Neural cell (in vitro differentiated cells): ENCODE data around the gene SLC7A1. TPM values are rescaled to one million over a fixed set of nuclear protein-coding genes. Genes with fewer than 3 reads are reported as not detected.

Source experiments
- H2AFZ ChIP-seq: fragments of 200-600, 300-800 bp; sonication (generic), shearing (Covaris generic); 2 replicates; pipeline ENCODE4 v1.6.0; 2014; ENCODE audit warnings: low read depth, mild to moderate bottlenecking, antibody characterized with exemption, low read length, moderate library complexity
- H3F3A ChIP-seq: fragments of 200-600 bp; shearing (Covaris generic); 2 replicates; pipeline ENCODE4 v1.6.1; 2016; ENCODE audit warnings: mild to moderate bottlenecking, moderate library complexity, mixed read lengths, antibody characterized with exemption, low read length; ENCODE audit not compliant: insufficient read depth, poor library complexity, severe bottlenecking
- H3K27ac ChIP-seq: fragments of 200-600, 300-800 bp; sonication (generic), shearing (Covaris generic); 2 replicates; pipeline ENCODE4 v1.5.1; 2014; ENCODE audit warnings: mild to moderate bottlenecking, low read length, moderate library complexity
- H3K27me3 ChIP-seq: fragments of 300-800, 200-600 bp; sonication (generic), shearing (Covaris generic); 2 replicates; pipeline ENCODE4 v1.6.0; 2014; ENCODE audit warnings: mild to moderate bottlenecking, low read depth, low read length, moderate library complexity; ENCODE audit not compliant: insufficient read depth
- H3K36me3 ChIP-seq: fragments of 300-800, 200-600 bp; sonication (generic), shearing (Covaris generic); 2 replicates; pipeline ENCODE4 v1.5.1; 2014; ENCODE audit warnings: mild to moderate bottlenecking, antibody characterized with exemption, low read length, moderate library complexity; ENCODE audit not compliant: insufficient read depth
- H3K4me2 ChIP-seq: fragments of 300-800, 200-600 bp; sonication (generic), shearing (Covaris generic); 2 replicates; pipeline ENCODE4 v1.6.0; 2014; ENCODE audit warnings: mild to moderate bottlenecking, low read length
- H3K4me3 ChIP-seq: fragments of 300-800, 200-600 bp; sonication (generic), shearing (Covaris generic); 2 replicates; pipeline ENCODE4 v1.5.1; 2014; ENCODE audit warnings: mild to moderate bottlenecking, low read length, moderate library complexity
- H3K79me2 ChIP-seq: fragments of 200-600 bp; shearing (Covaris generic); replicated peaks from 2 replicates; pipeline ENCODE4 v1.6.0; 2014; ENCODE audit warnings: mild to moderate bottlenecking, low read length, moderate library complexity; ENCODE audit not compliant: insufficient read depth
- H3K9ac ChIP-seq: fragments of 300-800, 200-600 bp; sonication (generic), shearing (Covaris generic); 2 replicates; pipeline ENCODE4 v1.6.1; 2016; ENCODE audit warnings: mild to moderate bottlenecking, low read length, mixed read lengths
- H3K9me2 ChIP-seq: fragments of 200-600 bp; shearing (Covaris generic); 2 replicates; pipeline ENCODE4 v1.6.1; 2016; ENCODE audit warnings: mild to moderate bottlenecking, low read length, mixed read lengths; ENCODE audit not compliant: insufficient read depth
- H3K9me3 ChIP-seq: fragments of 200-600, 300-800 bp; sonication (generic), shearing (Covaris generic); 2 replicates; pipeline ENCODE4 v1.6.1; 2016; ENCODE audit warnings: mild to moderate bottlenecking, mixed run types, low read length, moderate library complexity, mixed read lengths
- H4K20me1 ChIP-seq: fragments of 200-600 bp; shearing (Covaris generic); 2 replicates; pipeline ENCODE4 v1.6.1; 2016; ENCODE audit warnings: mild to moderate bottlenecking, mixed run types; ENCODE audit not compliant: insufficient read depth
- CTCF ChIP-seq: fragments of 450-650 bp; IDR thresholded peaks from 2 replicates; pipeline ENCODE4 v1.5.1; 2014; ENCODE audit warnings: antibody characterized with exemption, mild to moderate bottlenecking, moderate library complexity; ENCODE audit not compliant: poor library complexity, severe bottlenecking
- EP300 ChIP-seq: fragments of 450-650 bp; conservative IDR thresholded peaks from 2 replicates; pipeline ENCODE4 v1.6.1; 2014; ENCODE audit warnings: antibody characterized with exemption, mild to moderate bottlenecking, moderate library complexity; ENCODE audit not compliant: poor library complexity, severe bottlenecking
- EZH2 ChIP-seq: fragments of 200-600, 300-800 bp; shearing (Covaris generic), sonication (generic); IDR thresholded peaks from 2 replicates; pipeline ENCODE4 v1.6.1; 2014; ENCODE audit warnings: antibody characterized with exemption, low read length, borderline replicate concordance, mild to moderate bottlenecking; ENCODE audit not compliant: insufficient read depth, poor library complexity, severe bottlenecking
- MXI1 ChIP-seq: fragments of 450-650 bp; conservative IDR thresholded peaks from 2 replicates; pipeline ENCODE4 v1.6.1; 2014; ENCODE audit warnings: antibody characterized with exemption, mild to moderate bottlenecking; ENCODE audit not compliant: poor library complexity, severe bottlenecking
- POLR2AphosphoS5 ChIP-seq: IDR thresholded peaks from 2 replicates; pipeline ENCODE4 v1.6.1; 2012
- RAD21 ChIP-seq: fragments of 450-650 bp; conservative IDR thresholded peaks from 2 replicates; pipeline ENCODE4 v1.6.1; 2014; ENCODE audit warnings: antibody characterized with exemption, mild to moderate bottlenecking, moderate library complexity
- REST ChIP-seq: IDR thresholded peaks from 2 replicates; pipeline ENCODE4 v1.6.1; 2012; ENCODE audit warnings: borderline replicate concordance
- SMC3 ChIP-seq: fragments of 450-650 bp; conservative IDR thresholded peaks from 2 replicates; pipeline ENCODE4 v1.6.1; 2014; ENCODE audit warnings: antibody characterized with exemption, mild to moderate bottlenecking, moderate library complexity; ENCODE audit not compliant: poor library complexity
- TAF1 ChIP-seq: IDR thresholded peaks from 2 replicates; pipeline ENCODE4 v1.6.1; 2012; ENCODE audit warnings: low read depth
- polyA plus RNA-seq: library from polyadenylated mRNA; depleted of rRNA; stranded (reverse); fragments of >200 nt; gene quantifications from 2 replicates; pipeline ENCODE4 v1.2.3, GENCODE V29; 2014

The SLC7A1 gene
- polyA plus RNA-seq, 1 donor from 2014 or later, result 2.6 TPM

- H4K20me1 ChIP-seq, result no peaks in the 10 kb centered on the region
- H3F3A ChIP-seq, result no peaks in the 10 kb centered on the region
- no peak overlapping the region for H2AFZ ChIP-seq
- no peaks in the 10 kb centered on the region for H3K9me2 ChIP-seq
- H3K4me2 ChIP-seq, result no peak overlapping the region
- H3K9me3 ChIP-seq, result no peaks in the 10 kb centered on the region
- no peak overlapping the region for H3K9ac ChIP-seq
- H3K4me3 ChIP-seq, result no peak overlapping the region
- no peaks in the 10 kb centered on the region for H3K27me3 ChIP-seq
- H3K27ac ChIP-seq, result no peak overlapping the region
- no peak for TF ChIP-seq EP300
- no peak for TF ChIP-seq SMC3
- no peak for TF ChIP-seq EZH2
- TF ChIP-seq CTCF, result no peak
- no peak for TF ChIP-seq REST
- no peak for TF ChIP-seq TAF1
- TF ChIP-seq MXI1, result no peak
- no peak for TF ChIP-seq RAD21
- no peak for TF ChIP-seq POLR2AphosphoS5
- no peaks in the 10 kb centered on the region for H3K36me3 ChIP-seq
- H3K79me2 ChIP-seq, result no peaks in the 10 kb centered on the region
Observed at GRCh38 chr13:29587645-29588044, 7.8 kb downstream of the SLC7A1 start.

- Histone ChIP-seq H3K4me3 (no peak overlapping the region), H3F3A (no peaks in the 10 kb centered on the region), H3K9me2 (no peaks in the 10 kb centered on the region), H4K20me1 (no peaks in the 10 kb centered on the region), H3K9me3 (no peaks in the 10 kb centered on the region), H3K27me3 (no peaks in the 10 kb centered on the region), H3K79me2 (no peaks in the 10 kb centered on the region), H3K36me3 (no peaks in the 10 kb centered on the region), H3K27ac (no peak overlapping the region), H3K9ac (no peak overlapping the region), H2AFZ (no peak overlapping the region), H3K4me2 (no peak overlapping the region)
- TF ChIP-seq POLR2AphosphoS5, result no peak
- TF ChIP-seq TAF1, result no peak
- TF ChIP-seq EP300, result no peak
- TF ChIP-seq MXI1, result no peak
- no peak for TF ChIP-seq REST
- TF ChIP-seq SMC3, result no peak
- no peak for TF ChIP-seq CTCF
Observed at GRCh38 chr13:29583073-29583785, 12.3 kb downstream of the SLC7A1 start.
